ENCODE results near the gene ATP11A.
A peak's percentile ranks its signal among the peaks of the same experiment; 100 is the strongest.

ATP11A gene

GRCh38 chr13:112873851-112874750 is 184.3 kb downstream of the ATP11A start:
- peak; percentile 72 for TF ChIP-seq CTCF (IDR thresholded peaks at IDR 0.05)

GRCh38 chr13:112874751-112875300 is 185.0 kb downstream of the ATP11A start:
- TF ChIP-seq CTCF (IDR thresholded peaks at IDR 0.05) = peak; percentile 28; the same call in 1 of the 2 replicates

GRCh38 chr13:112875627-112876026 is 185.8 kb downstream of the ATP11A start:
- TF ChIP-seq CTCF (IDR thresholded peaks at IDR 0.05) = no peak

- TF ChIP-seq CTCF (IDR thresholded peaks at IDR 0.05) = no peak
These were observed 186.6 kb downstream of the ATP11A start for GRCh38 chr13:112876305-112877000.

- TF ChIP-seq CTCF (IDR thresholded peaks at IDR 0.05) = no peak
These were observed 187.2 kb downstream of the ATP11A start for GRCh38 chr13:112877066-112877465.

- no peak for TF ChIP-seq CTCF (IDR thresholded peaks at IDR 0.05)
These were observed 187.7 kb downstream of the ATP11A start for GRCh38 chr13:112877539-112877938.

GRCh38 chr13:112877976-112878955 is 188.4 kb downstream of the ATP11A start:
- no peak for TF ChIP-seq CTCF (IDR thresholded peaks at IDR 0.05)
